ENCODE results near the gene PCDHA1.
"Not testable (repeated sequence)": the region's sequence is repeated elsewhere in the genome, so short reads cannot be mapped to it uniquely, and the experiment has no call there.

Gene PCDHA1

DNA sequence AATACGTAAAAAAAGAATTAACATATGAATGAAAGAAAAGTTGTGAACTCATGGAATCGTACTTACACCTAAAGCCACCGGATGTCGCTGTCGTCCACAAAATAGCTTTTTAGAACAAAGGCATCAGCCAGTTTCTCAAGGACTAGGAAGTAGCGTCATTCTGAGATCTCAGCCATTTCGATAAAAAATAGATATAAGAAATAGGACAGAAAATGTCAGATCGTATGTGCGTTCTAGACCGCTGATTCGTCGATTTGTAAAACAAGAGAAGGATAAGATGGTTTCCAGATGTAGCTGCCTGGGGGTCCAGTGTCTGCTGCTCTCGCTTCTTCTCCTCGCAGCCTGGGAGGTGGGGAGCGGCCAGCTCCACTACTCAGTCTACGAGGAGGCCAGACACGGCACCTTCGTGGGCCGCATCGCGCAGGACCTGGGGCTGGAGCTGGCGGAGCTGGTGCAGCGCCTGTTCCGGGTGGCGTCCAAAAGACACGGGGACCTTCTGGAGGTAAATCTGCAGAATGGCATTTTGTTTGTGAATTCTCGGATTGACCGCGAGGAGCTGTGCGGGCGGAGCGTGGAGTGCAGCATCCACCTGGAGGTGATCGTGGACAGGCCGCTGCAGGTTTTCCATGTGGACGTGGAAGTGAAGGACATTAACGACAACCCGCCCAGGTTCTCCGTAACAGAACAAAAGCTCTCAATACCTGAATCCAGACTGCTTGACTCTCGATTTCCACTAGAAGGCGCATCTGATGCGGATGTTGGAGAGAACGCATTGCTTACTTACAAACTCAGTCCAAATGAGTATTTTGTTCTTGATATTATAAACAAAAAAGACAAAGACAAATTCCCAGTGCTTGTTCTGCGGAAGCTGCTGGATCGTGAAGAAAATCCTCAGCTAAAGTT lies 70.1 kb downstream of the PCDHA1 start, which contains the start of gene PCDHA10:
TSS of gene PCDHA10 (plus strand) at position 126 of the 903 bp plus-strand sequence. CDS start at position 278, 152 bp downstream.
- no peak for DNase-seq

DNA sequence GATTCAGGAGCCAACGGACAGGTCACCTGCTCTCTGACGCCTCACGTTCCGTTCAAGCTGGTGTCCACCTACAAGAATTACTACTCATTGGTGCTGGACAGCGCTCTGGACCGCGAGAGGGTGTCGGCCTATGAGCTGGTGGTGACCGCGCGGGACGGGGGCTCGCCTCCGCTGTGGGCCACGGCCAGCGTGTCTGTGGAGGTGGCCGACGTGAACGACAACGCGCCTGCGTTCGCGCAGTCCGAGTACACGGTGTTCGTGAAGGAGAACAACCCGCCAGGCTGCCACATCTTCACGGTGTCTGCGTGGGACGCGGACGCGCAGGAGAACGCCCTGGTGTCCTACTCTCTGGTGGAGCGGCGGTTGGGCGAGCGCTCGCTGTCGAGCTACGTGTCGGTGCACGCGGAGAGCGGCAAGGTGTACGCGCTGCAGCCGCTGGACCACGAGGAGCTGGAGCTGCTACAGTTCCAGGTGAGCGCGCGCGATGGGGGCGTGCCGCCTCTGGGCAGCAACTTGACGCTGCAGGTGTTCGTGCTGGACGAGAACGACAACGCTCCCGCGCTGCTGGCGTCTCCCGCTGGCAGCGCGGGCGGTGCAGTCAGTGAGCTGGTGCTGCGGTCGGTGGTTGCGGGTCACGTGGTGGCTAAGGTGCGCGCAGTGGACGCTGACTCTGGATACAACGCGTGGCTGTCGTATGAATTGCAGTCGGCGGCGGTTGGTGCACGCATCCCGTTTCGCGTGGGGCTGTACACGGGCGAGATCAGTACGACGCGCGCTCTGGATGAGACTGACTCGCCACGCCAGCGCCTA lies 71.4 kb downstream of the PCDHA1 start:
- no peak for DNase-seq

DNA sequence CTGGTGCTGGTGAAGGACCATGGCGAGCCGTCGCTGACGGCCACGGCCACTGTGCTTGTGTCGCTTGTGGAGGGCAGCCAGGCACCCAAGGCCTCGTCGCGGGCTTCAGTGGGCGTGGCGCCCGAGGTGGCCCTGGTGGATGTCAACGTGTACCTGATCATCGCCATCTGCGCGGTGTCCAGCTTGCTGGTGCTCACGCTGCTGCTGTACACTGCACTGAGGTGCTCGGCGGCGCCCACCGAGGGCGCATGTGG lies 72.0 kb downstream of the PCDHA1 start:
- no peak for DNase-seq

DNA sequence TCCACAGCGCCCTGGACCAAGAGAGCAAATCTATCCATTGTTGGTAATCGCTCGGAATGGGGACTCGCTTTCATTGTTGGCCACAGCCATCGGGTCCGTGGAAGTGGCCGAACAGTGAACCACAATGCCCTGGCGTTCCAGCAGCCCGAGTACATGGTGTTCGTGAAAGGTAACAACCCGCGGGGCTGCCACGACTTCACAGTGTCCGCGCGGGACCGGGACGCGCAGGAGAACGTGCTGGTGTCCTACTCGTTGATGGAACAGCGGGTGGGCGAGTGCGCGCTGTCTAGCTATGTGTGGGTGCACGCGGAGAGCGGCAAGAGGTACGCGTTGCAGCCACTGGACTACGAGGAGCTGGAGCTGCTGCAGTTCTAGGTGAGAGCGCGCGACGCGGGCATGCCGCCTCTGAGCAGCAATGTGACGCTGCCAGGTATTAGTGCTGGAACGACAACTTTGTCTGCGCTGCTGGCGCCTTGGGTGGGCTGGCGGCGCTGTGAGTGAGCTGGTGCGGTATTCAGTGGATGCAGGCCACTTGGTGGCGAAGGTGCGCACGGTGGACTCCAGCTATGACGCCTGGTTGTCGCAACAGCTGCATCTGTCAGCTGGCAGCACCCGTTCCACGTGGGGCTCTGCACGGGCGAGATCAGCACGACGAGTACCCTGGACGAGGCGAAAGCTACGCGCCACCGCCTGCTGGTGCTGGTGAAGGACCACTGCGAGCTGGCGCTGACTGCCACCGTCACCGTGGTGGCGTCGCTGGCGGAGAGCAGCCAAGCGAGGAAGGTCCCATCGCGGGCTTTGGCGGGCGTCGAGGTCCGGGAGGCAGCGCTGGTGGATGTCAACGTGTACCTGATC lies 76.7 kb downstream of the PCDHA1 start:
- no peak for DNase-seq

DNA sequence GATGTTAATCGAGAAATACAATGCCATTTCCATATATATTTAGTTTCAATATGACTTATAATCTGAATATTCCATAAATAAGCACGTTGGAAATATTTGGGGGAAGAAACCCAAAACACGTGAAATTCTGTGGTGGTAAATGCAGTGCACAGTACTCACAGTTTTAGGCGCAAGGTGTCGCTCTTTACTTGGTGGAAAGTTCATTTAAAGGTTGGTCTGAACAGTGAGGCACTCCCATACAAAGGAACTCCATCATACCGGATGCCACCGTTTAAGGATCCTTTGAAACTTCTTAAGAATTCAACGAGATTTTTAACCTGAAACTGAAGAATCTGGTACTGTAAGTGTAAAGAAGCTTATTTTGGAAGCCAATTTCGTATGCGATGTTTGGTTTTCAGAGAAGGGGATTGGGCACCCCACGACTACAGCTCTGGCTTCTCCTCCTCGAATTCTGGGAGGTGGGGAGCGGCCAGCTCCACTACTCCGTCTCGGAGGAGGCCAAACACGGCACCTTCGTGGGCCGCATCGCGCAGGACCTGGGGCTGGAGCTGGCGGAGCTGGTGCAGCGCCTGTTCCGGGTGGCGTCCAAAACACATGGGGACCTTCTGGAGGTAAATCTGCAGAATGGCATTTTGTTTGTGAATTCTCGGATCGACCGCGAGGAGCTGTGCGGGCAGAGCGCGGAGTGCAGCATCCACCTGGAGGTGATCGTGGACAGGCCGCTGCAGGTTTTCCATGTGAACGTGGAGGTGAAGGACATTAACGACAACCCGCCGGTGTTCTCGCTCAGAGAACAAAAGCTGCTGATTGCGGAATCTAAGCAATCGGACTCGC lies 83.0 kb downstream of the PCDHA1 start, which contains the start of gene PCDHA11:
TSS of gene PCDHA11 (plus strand) at position 237 of the 834 bp plus-strand sequence. CDS start at position 384, 147 bp downstream.
- no peak for DNase-seq

DNA sequence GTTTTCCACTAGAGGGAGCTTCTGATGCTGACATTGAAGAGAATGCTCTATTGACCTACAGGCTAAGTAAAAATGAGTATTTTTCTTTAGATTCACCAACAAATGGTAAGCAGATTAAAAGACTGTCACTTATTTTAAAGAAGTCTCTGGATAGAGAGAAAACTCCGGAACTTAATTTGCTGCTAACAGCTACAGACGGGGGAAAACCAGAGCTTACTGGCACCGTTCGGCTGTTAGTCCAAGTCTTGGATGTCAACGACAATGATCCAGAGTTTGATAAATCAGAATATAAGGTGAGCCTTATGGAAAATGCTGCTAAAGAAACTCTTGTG lies 83.6 kb downstream of the PCDHA1 start:
- no peak for DNase-seq

DNA sequence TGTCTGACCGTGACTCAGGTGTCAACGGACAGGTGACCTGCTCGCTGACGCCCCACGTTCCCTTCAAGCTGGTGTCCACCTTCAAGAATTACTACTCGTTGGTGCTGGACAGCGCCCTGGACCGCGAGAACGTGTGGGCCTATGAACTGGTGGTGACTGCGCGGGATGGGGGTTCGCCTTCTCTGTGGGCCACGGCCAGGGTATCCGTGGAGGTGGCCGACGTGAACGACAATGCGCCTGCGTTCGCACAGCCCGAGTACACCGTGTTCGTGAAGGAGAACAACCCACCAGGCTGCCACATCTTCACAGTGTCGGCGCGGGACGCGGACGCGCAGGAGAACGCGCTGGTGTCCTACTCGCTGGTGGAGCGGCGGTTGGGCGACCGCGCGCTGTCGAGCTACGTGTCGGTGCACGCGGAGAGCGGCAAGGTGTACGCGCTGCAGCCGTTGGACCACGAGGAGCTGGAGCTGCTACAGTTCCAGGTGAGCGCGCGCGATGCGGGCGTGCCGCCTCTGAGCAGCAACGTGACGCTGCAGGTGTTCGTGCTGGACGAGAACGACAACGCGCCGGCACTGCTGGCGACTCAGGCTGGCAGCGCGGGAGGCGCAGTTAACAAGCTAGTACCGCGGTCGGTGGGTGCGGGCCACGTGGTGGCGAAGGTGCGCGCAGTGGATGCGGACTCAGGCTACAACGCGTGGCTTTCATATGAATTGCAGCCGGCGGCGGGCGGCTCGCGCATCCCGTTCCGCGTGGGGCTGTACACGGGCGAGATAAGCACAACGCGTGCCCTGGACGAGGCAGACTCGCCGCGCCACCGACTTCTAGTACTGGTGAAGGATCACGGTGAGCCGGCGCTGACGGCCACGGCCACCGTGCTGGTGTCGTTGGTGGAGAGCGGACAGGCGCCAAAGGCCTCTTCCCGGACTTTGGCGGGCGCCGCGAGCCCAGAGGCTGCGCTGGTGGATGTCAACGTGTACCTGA lies 84.6 kb downstream of the PCDHA1 start:
- no peak for DNase-seq

DNA sequence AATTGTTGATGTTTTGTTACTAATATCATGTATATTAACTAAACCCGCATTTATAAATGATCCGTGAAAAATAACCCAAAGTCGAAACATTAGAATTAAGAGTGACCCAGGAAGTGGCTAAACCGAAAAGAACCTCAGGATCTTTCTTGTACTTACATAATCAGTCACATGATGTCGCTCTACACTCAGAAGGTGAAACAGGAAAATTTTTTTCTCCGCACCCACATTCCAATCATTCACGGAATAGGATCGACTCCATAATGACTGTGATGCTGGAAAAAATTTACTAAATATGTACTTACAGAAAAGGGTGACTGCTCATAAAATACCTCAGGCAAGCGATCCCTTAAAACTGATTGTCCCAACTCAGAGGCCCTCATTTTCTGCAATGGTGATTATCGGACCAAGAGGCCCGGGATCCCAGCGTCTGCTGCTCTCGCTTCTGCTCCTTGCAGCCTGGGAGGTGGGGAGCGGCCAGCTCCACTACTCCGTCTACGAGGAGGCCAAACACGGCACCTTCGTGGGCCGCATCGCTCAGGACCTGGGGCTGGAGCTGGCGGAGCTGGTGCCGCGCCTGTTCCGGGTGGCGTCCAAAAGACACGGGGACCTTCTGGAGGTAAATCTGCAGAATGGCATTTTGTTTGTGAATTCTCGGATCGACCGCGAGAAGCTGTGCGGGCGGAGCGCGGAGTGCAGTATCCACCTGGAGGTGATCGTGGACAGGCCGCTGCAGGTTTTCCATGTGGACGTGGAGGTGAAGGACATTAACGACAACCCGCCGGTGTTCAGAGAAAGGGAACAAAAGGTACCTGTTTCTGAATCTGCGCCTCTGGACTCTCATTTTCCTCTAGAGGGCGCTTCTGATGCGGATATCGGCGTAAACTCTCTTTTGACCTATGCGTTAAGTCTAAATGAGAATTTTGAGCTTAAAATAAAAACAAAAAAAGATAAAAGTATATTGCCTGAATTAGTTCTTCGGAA lies 89.4 kb downstream of the PCDHA1 start, which contains the start of gene PCDHA12:
TSS of gene PCDHA12 (plus strand) at position 224 of the 981 bp plus-strand sequence. CDS start at position 389, 165 bp downstream.
- DNase-seq = no peak

DNA sequence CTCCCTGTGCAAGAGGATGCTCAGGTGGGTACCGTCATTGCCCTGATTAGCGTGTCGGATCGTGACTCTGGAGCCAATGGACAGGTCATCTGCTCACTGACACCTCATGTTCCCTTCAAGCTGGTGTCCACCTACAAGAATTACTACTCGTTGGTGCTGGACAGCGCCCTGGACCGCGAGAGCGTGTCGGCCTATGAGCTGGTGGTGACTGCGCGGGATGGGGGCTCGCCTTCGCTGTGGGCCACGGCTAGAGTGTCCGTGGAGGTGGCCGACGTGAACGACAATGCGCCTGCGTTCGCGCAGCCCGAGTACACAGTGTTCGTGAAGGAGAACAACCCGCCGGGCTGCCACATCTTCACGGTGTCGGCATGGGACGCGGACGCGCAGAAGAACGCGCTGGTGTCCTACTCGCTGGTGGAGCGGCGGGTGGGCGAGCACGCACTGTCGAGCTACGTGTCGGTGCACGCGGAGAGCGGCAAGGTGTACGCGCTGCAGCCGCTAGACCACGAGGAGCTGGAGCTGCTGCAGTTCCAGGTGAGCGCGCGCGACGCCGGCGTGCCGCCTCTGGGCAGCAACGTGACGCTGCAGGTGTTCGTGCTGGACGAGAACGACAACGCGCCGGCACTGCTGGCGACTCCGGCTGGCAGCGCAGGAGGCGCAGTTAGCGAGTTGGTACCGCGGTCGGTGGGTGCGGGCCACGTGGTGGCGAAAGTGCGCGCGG lies 90.8 kb downstream of the PCDHA1 start:
- DNase-seq = not testable (repeated sequence)

DNA sequence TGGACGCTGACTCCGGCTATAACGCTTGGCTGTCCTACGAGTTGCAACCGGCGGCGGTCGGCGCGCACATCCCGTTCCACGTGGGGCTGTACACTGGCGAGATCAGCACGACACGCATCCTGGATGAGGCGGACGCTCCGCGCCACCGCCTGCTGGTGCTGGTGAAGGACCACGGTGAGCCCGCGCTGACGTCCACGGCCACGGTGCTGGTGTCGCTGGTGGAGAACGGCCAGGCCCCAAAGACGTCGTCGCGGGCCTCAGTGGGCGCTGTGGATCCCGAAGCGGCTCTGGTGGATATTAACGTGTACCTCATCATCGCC lies 91.3 kb downstream of the PCDHA1 start:
- DNase-seq = no peak

DNA sequence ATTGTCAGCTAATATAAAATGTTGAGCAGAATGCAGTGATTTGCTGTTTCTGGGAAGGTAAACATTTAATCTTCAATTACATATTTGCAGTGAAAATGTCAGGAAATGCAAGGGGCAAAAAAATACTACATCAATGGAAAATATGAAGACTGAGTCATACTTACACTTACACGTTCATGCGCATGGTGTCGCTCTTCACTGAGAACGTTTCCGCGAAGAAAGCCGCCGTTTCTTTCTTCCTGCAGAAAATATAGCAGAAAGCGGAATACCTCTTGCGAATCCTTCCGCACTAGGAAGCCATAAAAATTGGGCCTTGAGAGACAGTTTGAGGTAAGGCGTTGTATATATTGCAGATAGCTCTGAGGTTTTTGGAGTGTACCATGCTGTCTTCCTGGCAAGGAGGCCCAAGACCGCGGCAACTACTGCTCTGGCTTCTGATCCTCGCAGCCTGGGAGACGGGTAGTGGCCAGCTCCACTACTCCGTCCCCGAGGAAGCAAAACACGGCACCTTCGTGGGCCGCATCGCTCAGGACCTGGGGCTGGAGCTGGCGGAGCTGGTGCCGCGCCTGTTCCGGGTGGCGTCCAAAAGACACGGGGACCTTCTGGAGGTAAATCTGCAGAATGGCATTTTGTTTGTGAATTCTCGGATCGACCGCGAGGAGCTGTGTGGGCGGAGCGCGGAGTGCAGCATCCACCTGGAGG lies 96.1 kb downstream of the PCDHA1 start, which contains the start of gene PCDHA13:
TSS of gene PCDHA13 (plus strand) at position 236 of the 702 bp plus-strand sequence. CDS start at position 381, 145 bp downstream.
- no peak for DNase-seq

DNA sequence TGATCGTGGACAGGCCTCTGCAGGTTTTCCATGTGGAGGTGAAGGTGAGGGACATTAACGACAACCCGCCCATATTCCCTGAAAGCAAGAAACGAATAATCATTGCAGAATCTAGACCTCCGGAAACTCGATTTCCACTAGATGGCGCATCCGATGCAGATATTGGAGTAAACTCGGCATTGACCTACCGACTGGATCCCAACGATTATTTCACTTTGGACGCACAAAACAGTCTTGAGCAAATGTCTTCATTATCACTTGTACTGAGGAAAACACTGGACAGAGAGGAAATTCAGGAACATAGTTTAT lies 96.6 kb downstream of the PCDHA1 start:
- no peak for DNase-seq

DNA sequence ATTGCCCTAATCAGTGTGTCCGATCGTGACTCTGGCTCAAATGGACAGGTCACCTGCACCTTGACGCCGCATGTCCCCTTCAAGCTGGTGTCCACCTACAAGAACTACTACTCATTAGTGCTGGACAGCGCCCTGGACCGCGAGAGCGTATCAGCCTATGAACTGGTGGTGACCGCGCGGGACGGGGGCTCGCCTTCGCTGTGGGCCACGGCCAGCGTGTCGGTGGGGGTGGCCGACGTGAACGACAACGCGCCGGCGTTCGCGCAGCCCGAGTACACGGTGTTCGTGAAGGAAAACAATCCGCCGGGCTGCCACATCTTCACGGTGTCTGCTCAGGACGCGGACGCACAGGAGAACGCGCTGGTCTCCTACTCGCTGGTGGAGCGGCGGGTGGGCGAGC lies 97.4 kb downstream of the PCDHA1 start:
- no peak for DNase-seq

DNA sequence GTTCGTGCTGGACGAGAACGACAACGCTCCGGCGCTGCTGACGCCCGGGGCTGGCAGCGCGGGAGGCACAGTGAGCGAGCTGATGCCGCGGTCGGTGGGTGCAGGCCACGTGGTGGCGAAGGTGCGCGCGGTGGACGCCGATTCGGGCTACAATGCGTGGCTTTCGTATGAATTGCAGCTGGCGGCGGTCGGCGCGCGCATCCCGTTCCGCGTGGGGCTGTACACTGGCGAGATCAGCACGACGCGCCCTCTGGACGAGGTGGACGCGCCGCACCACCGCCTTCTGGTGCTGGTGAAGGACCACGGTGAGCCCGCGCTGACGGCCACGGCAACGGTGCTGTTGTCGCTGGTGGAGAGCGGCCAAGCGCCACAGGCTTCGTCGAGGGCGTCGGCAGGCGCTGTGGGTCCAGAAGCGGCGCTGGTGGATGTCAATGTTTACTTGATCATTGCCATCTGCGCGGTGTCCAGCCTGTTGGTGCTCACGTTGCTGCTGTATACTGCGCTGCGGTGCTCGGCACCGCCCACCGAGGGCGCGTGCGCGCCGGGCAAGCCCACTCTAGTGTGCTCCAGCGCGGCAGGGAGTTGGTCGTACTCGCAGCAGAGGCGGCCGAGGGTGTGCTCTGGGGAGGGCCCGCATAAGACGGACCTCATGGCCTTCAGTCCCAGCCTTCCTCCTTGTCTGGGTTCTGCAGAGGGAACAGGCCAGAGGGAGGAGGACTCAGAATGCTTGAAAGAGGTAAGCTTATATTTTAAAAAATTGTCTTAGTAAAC lies 98.2 kb downstream of the PCDHA1 start:
- no peak for DNase-seq

DNA sequence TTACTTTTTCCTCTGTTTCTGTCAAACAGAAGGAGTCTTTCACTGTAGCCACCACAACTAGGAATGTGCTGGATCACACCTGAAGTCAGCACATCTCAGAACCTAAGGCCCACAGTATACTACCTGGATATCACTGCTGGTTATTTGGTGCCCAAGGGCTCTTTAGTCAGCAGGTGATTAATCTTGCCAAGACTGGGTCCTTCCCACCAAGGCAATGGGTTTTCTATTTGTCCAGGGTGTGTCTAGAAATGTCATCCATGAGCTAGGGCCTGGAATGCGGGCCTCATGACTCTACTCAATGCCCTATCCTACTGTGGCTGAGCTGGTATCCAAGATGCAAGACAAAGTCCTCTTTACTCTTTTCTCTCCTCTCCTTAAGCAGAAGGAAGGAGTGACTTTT lies 130.4 kb downstream of the PCDHA1 start:
- no peak for DNase-seq

DNA sequence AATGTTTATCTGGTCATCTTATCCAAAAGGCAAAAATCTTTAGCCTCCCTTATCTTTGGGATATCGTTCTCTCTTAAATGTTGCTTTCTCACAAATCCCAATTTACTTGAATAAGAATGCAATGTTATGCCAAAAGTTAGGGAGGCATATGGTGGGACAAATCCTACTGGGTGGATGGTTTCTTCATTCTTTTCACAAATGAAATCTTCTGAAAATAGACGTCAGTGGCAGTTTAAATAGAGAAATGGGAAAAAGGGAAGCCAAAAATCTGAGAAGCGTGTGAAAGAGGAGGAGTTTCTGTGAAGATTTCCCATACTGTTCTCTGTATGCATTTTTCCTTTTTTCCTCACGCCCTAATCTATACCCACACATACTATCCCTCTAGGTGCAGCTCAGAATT lies 137.7 kb downstream of the PCDHA1 start:
- DNase-seq = no peak

DNA sequence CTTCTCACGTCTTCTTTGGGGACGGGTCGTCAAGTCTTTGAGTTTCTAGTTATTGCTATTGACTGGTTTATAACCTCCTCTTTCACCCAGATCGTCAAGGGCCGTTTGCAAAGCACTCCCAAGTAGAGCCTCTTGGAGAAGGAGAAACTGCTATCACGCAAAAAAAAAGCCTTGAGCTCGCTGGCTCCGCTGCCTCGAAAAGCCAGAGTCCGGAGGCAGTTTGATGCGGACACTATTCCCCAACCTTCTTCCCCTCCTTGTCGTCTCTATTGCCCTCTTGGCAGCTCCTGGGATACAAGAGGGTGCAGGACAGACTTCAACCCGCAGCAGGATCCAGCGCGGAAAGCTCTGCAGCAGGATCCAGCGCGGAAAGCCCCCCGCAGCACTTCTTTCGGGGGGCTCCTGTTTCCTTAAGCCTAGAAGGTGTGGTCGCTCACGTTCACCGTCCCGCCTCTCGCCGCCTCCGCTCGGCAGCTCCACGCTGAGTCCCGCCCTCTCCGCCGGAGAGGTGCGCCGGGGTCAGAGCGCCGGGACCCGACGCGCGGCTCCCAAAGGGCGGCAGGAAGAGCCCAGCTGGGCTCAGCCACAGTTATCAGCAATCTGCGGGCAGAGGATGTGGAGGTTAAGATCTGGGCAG lies 140.0 kb downstream of the PCDHA1 start, which contains the start of gene PCDHAC1:
TSS of gene PCDHAC1 (plus strand) at position 494 of the 637 bp plus-strand sequence. CDS start 594 bp downstream, outside the sequence.
- DNase-seq = no peak
